K562 (cell line): ENCODE data around the gene PCDH19. TPM values are rescaled to one million over a fixed set of nuclear protein-coding genes. Genes with fewer than 3 reads are reported as not detected.

Experiments used
- ATAC-seq: fragments of 200-7000 bp; cut with Tn5 transposase; 3 replicates; pipeline ENCODE4 v1.9.1; 2020; ENCODE audit warnings: moderate library complexity
- BruUV-seq: library from RNA; stranded (reverse); fragments of 400-500 nt; replicated peaks from 2 replicates; lab custom pipeline; 2021; lab: Mats Ljungman, UMichigan
- CTCF ChIA-PET: fragments of 300-600 bp; formaldehyde crosslinking; extraction: SDS; loops from one replicate; lab custom pipeline; 2021; ENCODE audit warnings: low intra/inter-chr PET ratio; lab: Yijun Ruan, JAX
- POLR2A ChIA-PET: fragments of 300-600, 350-650 bp; sonication (Branson Sonifier 250); formaldehyde crosslinking; extraction: SDS; loops from one replicate; lab custom pipeline; 2021; ENCODE audit warnings: antibody characterized with exemption, inconsistent platforms; lab: Yijun Ruan, JAX
- DNase-seq, 4 experiments: peaks; one replicate each; pipeline versions ENCODE4 v3.0.0 to v3.0.0-alpha.2; 2011 to 2018; ENCODE audit warnings: low spot score in 3 of 4, mixed read lengths in 3 of 4; ENCODE audit errors: extremely low read depth in 1 of 4
- FAIRE-seq: peaks from 2 replicates; lab custom pipeline; 2011; peaks lifted over from hg19 to GRCh38; lab: Jason Lieb, UNC
- H2AFZ ChIP-seq: 2 replicates; pipeline ENCODE4 v1.6.0; 2011; ENCODE audit warnings: low read depth, low read length, control low read depth, inconsistent platforms
- H3K27ac ChIP-seq: fragments of 200-600 bp; 3 replicates; pipeline ENCODE4 v1.8.0; 2011; ENCODE audit warnings: low read depth, mild to moderate bottlenecking, control low read depth, inconsistent platforms, low read length, moderate library complexity, mixed read lengths; ENCODE audit errors: extremely low read depth
- H3K27me3 ChIP-seq, 2 experiments: fragments of 300-600 bp in 1 of 2; 2 replicates in 1 of 2; 3 replicates in 1 of 2; pipeline versions ENCODE4 v1.6.0 to v1.8.0; 2011; ENCODE audit warnings: inconsistent platforms in 2 of 2, low read length in 2 of 2, mild to moderate bottlenecking in 1 of 2, mixed read lengths in 1 of 2, moderate library complexity in 1 of 2; ENCODE audit not compliant: control insufficient read depth in 2 of 2, insufficient read depth in 2 of 2
- H3K36me3 ChIP-seq: fragments of 300-600 bp; 3 replicates; pipeline ENCODE4 v1.8.0; 2011; ENCODE audit warnings: mild to moderate bottlenecking, low read length, inconsistent platforms; ENCODE audit not compliant: control insufficient read depth, insufficient read depth
- H3K4me1 ChIP-seq, 2 experiments: fragments of 200-600 bp in 1 of 2; replicated peaks in 1 of 2; 2 replicates in 1 of 2; 3 replicates in 1 of 2; pipeline versions ENCODE4 v1.5.1 to v1.8.0; 2011; ENCODE audit warnings: inconsistent platforms in 2 of 2, low read length in 2 of 2, mild to moderate bottlenecking in 1 of 2, mixed read lengths in 1 of 2, moderate library complexity in 1 of 2; ENCODE audit not compliant: control insufficient read depth in 2 of 2, insufficient read depth in 2 of 2
- H3K4me2 ChIP-seq: 2 replicates; pipeline ENCODE4 v1.6.1; 2011; ENCODE audit warnings: low read length, control low read depth, inconsistent platforms, mixed read lengths; ENCODE audit not compliant: insufficient read depth
- H3K4me3 ChIP-seq: fragments of 200-600 bp; sonication (generic), shearing (Covaris generic); 2 replicates; pipeline ENCODE4 v1.5.1; 2016; ENCODE audit warnings: control low read depth, inconsistent platforms
- H3K79me2 ChIP-seq: fragments of 200-600 bp; 3 replicates; pipeline ENCODE4 v1.8.0; 2011; ENCODE audit warnings: low read length, inconsistent platforms; ENCODE audit not compliant: control insufficient read depth, insufficient read depth
- H3K9ac ChIP-seq, 2 experiments: 2 replicates each; pipeline versions ENCODE4 v1.6.0 to v1.6.1; 2011; ENCODE audit warnings: low read depth in 2 of 2, low read length in 2 of 2, control low read depth in 1 of 2, inconsistent platforms in 1 of 2, mild to moderate bottlenecking in 1 of 2, mixed read lengths in 1 of 2; ENCODE audit not compliant: insufficient read depth in 1 of 2
- H3K9me1 ChIP-seq: one replicate; pipeline ENCODE4 v1.6.0; 2011; ENCODE audit warnings: inconsistent platforms, mild to moderate bottlenecking, low read length, moderate library complexity; ENCODE audit not compliant: control insufficient read depth, insufficient read depth
- H3K9me3 ChIP-seq: replicated peaks from 2 replicates; pipeline ENCODE4 v1.5.1; 2011; ENCODE audit warnings: low read depth, low read length, inconsistent platforms; ENCODE audit not compliant: control insufficient read depth, insufficient read depth
- H4K20me1 ChIP-seq: replicated peaks from 2 replicates; pipeline ENCODE4 v1.6.1; 2011; ENCODE audit warnings: low read length, inconsistent platforms, mixed read lengths; ENCODE audit not compliant: control insufficient read depth, insufficient read depth
- AFF4 ChIP-seq: sonication (generic); formaldehyde crosslinking; IDR thresholded peaks from 2 replicates; pipeline ENCODE4 v1.8.0; 2023; ENCODE audit warnings: mild to moderate bottlenecking, missing genetic modification reagents
- HNRNPLL ChIP-seq: fragments of 200-400 bp; formaldehyde crosslinking; IDR thresholded peaks from 2 replicates; pipeline ENCODE4 v1.6.1; 2017; ENCODE audit warnings: low read length, low read depth, mild to moderate bottlenecking; ENCODE audit not compliant: poor library complexity, severe bottlenecking
- NCOA1 ChIP-seq: fragments of 450-650 bp; IDR thresholded peaks from 2 replicates; pipeline ENCODE4 v1.6.1; 2016; ENCODE audit warnings: low read depth
- RB1 ChIP-seq: fragments of 450-650 bp; IDR thresholded peaks from 2 replicates; pipeline ENCODE4 v1.6.1; 2017; ENCODE audit warnings: low read depth, mild to moderate bottlenecking
- RBM17 ChIP-seq: fragments of 200-400 bp; formaldehyde crosslinking; IDR thresholded peaks from 2 replicates; pipeline ENCODE4 v1.6.1; 2017; ENCODE audit warnings: low read depth, mild to moderate bottlenecking, low read length, borderline replicate concordance
- ZNF124 ChIP-seq: sonication (generic); formaldehyde crosslinking; IDR thresholded peaks from 2 replicates; pipeline ENCODE4 v1.8.1; 2022; ENCODE audit warnings: missing genetic modification reagents
- WGBS: fragments of 100-300 bp; shearing (Covaris generic); methylation state at CpG from one replicate; pipeline ENCODE4 v1.1.6; 2016; ENCODE audit warnings: low coverage, mixed read lengths; ENCODE audit not compliant: insufficient coverage; ENCODE audit errors: missing lambda C conversion rate; 5-methylcytosine and 5-hydroxymethylcytosine counted together
- in situ Hi-C: fragments of 300-500 bp; cut with MboI; formaldehyde crosslinking; loops from 4 replicates; pipeline ENCODE4 v1.15.0; 2018; ENCODE audit warnings: inconsistent platforms, mixed read lengths
- intact Hi-C: fragments of 100-400 bp; cut with micrococcal nuclease; formaldehyde crosslinking; loops from 2 replicates; pipeline ENCODE4 v1.14.2; 2022
- polyA plus RNA-seq, 8 experiments: library from polyadenylated mRNA; depleted of rRNA in 4 of 8; stranded (reverse) in 5 of 8; unstranded in 3 of 8; fragments of >200 nt; fragmentation: Nextera tagmentation in 2 of 8; fragmentation: Illumina TruSeq in 1 of 8; extraction: Ambion mirVana in 2 of 8; extraction: Trizol in 1 of 8; gene quantifications; 2 replicates each; pipeline versions ENCODE4 v1.2.1 to v1.2.3, GENCODE V29; 2011 to 2014; ENCODE audit warnings: inconsistent platforms in 1 of 8, missing spikeins in 1 of 8
- total RNA-seq, 7 experiments: library from RNA; depleted of rRNA in 6 of 7; stranded (reverse); fragments of >200 nt in 6 of 7; fragmentation: Illumina TruSeq in 2 of 7; extraction: Trizol in 2 of 7; gene quantifications; 2 replicates each; pipeline versions ENCODE4 v1.2.1 to v1.2.3, GENCODE V29; 2011 to 2021; ENCODE audit warnings: low replicate concordance in 1 of 7
- TF ChIP-seq, protein P1 (sequence below): sonication (generic); formaldehyde crosslinking; IDR thresholded peaks from 2 replicates; pipeline ENCODE4 v1.8.0; 2022; ENCODE audit warnings: mild to moderate bottlenecking, missing genetic modification reagents
- TF ChIP-seq, protein P2 (sequence below): fragments of 450-650 bp; formaldehyde crosslinking; conservative IDR thresholded peaks from 2 replicates; pipeline ENCODE4 v1.4.0; 2022; ENCODE audit warnings: mild to moderate bottlenecking, missing genetic modification characterization

Gene PCDH19
- total and polyA plus RNA-seq, 9 of the 15 experiments (the other 6 are each of a cell fraction or from before 2014, with no cell fraction given): not detected

- TF ChIP-seq, protein P1, sequence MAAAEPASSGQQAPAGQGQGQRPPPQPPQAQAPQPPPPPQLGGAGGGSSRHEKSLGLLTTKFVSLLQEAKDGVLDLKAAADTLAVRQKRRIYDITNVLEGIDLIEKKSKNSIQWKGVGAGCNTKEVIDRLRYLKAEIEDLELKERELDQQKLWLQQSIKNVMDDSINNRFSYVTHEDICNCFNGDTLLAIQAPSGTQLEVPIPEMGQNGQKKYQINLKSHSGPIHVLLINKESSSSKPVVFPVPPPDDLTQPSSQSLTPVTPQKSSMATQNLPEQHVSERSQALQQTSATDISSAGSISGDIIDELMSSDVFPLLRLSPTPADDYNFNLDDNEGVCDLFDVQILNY (CRISPR knock-in tag): no peak
- no peak for TF ChIP-seq AFF4 (CRISPR knock-in tag)
- TF ChIP-seq, protein P2, sequence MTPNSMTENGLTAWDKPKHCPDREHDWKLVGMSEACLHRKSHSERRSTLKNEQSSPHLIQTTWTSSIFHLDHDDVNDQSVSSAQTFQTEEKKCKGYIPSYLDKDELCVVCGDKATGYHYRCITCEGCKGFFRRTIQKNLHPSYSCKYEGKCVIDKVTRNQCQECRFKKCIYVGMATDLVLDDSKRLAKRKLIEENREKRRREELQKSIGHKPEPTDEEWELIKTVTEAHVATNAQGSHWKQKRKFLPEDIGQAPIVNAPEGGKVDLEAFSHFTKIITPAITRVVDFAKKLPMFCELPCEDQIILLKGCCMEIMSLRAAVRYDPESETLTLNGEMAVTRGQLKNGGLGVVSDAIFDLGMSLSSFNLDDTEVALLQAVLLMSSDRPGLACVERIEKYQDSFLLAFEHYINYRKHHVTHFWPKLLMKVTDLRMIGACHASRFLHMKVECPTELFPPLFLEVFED: no peak
- no peak for TF ChIP-seq ZNF124 (CRISPR knock-in tag)
Measured at GRCh38 chrX:100265179-100265578, 144.9 kb downstream of the PCDH19 start (continued).

DNA sequence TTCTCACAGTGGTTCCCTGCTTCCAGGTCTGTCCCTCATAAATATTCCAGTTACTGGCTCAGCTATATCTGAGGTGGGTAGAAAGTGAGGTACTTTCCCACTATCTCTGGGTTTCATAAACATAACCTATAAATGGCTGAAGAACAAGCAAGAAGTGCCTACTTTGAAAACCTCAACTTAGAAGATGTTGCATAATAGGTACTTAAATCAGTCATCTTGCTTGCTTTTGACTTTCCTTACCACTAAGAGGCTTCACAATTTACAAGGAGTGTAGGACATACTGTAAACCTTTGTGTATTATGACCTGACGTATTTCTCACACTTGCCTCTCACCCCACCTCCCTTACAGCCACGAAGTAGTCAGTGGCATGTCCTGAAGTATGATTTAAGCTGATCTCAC lies 145.9 kb downstream of the PCDH19 start:
- CTCF ChIA-PET: no interaction called here

More for the DNA sequence above, 145.9 kb downstream of the PCDH19 start:
- Histone ChIP-seq H3K79me2 (no peaks in the 10 kb centered on the region), H3K9me3 (no peaks in the 10 kb centered on the region), H3K36me3 (no peaks in the 10 kb centered on the region), H3K27me3 (no peaks in the 10 kb centered on the region), H3K9ac (no peak overlapping the region), H3K27ac (no peak overlapping the region), H4K20me1 (no peaks in the 10 kb centered on the region), H3K4me1 (no peaks in the 10 kb centered on the region), H2AFZ (no peak overlapping the region), H3K9me1 (no peaks in the 10 kb centered on the region), H3K4me3 (no peak overlapping the region), H3K4me2 (no peak overlapping the region)
- intact Hi-C loops (no loop called here), in situ Hi-C loops (no loop called here)
- FAIRE-seq: no peak
- POLR2A ChIA-PET: no interaction called here
- WGBS: 0% methylated on average over 2 of the region's 2 CpGs
- no peak for DNase-seq
- TF ChIP-seq HNRNPLL: no peak
- no peak for TF ChIP-seq RBM17
- TF ChIP-seq NCOA1: no peak
- TF ChIP-seq RB1: no peak
- ATAC-seq: no peak
- BruUV-seq: no TSS peak
